K562 (cell line): Measurements from ENCODE around the gene PPP1R12C. TPM values are rescaled to one million over a fixed set of nuclear protein-coding genes. Genes with fewer than 3 reads are reported as not detected.

Source experiments
- ATAC-seq: fragments of 200-7000 bp; cut with Tn5 transposase; 3 replicates; pipeline ENCODE4 v1.9.1; 2020; ENCODE audit warnings: moderate library complexity
- BruUV-seq: library from RNA; stranded (reverse); fragments of 400-500 nt; replicated peaks from 2 replicates; lab custom pipeline; 2021; lab: Mats Ljungman, UMichigan
- CTCF ChIA-PET: fragments of 300-600 bp; formaldehyde crosslinking; extraction: SDS; loops from one replicate; lab custom pipeline; 2021; ENCODE audit warnings: low intra/inter-chr PET ratio; lab: Yijun Ruan, JAX
- POLR2A ChIA-PET: fragments of 300-600, 350-650 bp; sonication (Branson Sonifier 250); formaldehyde crosslinking; extraction: SDS; loops from one replicate; lab custom pipeline; 2021; ENCODE audit warnings: antibody characterized with exemption, inconsistent platforms; lab: Yijun Ruan, JAX
- DNase-seq, 4 experiments: peaks; one replicate each; pipeline versions ENCODE4 v3.0.0 to v3.0.0-alpha.2; 2011 to 2018; ENCODE audit warnings: low spot score in 3 of 4, mixed read lengths in 3 of 4; ENCODE audit errors: extremely low read depth in 1 of 4
- FAIRE-seq: peaks from 2 replicates; lab custom pipeline; 2011; peaks lifted over from hg19 to GRCh38; lab: Jason Lieb, UNC
- H2AFZ ChIP-seq: 2 replicates; pipeline ENCODE4 v1.6.0; 2011; ENCODE audit warnings: low read depth, low read length, control low read depth, inconsistent platforms
- H3K27ac ChIP-seq: fragments of 200-600 bp; 3 replicates; pipeline ENCODE4 v1.8.0; 2011; ENCODE audit warnings: low read depth, mild to moderate bottlenecking, control low read depth, inconsistent platforms, low read length, moderate library complexity, mixed read lengths; ENCODE audit errors: extremely low read depth
- H3K27me3 ChIP-seq, 2 experiments: fragments of 300-600 bp in 1 of 2; 2 replicates in 1 of 2; 3 replicates in 1 of 2; pipeline versions ENCODE4 v1.6.0 to v1.8.0; 2011; ENCODE audit warnings: inconsistent platforms in 2 of 2, low read length in 2 of 2, mild to moderate bottlenecking in 1 of 2, mixed read lengths in 1 of 2, moderate library complexity in 1 of 2; ENCODE audit not compliant: control insufficient read depth in 2 of 2, insufficient read depth in 2 of 2
- H3K36me3 ChIP-seq: fragments of 300-600 bp; 3 replicates; pipeline ENCODE4 v1.8.0; 2011; ENCODE audit warnings: mild to moderate bottlenecking, low read length, inconsistent platforms; ENCODE audit not compliant: control insufficient read depth, insufficient read depth
- H3K4me1 ChIP-seq, 2 experiments: fragments of 200-600 bp in 1 of 2; replicated peaks in 1 of 2; 2 replicates in 1 of 2; 3 replicates in 1 of 2; pipeline versions ENCODE4 v1.5.1 to v1.8.0; 2011; ENCODE audit warnings: inconsistent platforms in 2 of 2, low read length in 2 of 2, mild to moderate bottlenecking in 1 of 2, mixed read lengths in 1 of 2, moderate library complexity in 1 of 2; ENCODE audit not compliant: control insufficient read depth in 2 of 2, insufficient read depth in 2 of 2
- H3K4me2 ChIP-seq: 2 replicates; pipeline ENCODE4 v1.6.1; 2011; ENCODE audit warnings: low read length, control low read depth, inconsistent platforms, mixed read lengths; ENCODE audit not compliant: insufficient read depth
- H3K4me3 ChIP-seq: fragments of 200-600 bp; sonication (generic), shearing (Covaris generic); 2 replicates; pipeline ENCODE4 v1.5.1; 2016; ENCODE audit warnings: control low read depth, inconsistent platforms
- H3K79me2 ChIP-seq: fragments of 200-600 bp; 3 replicates; pipeline ENCODE4 v1.8.0; 2011; ENCODE audit warnings: low read length, inconsistent platforms; ENCODE audit not compliant: control insufficient read depth, insufficient read depth
- H3K9ac ChIP-seq, 2 experiments: 2 replicates each; pipeline versions ENCODE4 v1.6.0 to v1.6.1; 2011; ENCODE audit warnings: low read depth in 2 of 2, low read length in 2 of 2, control low read depth in 1 of 2, inconsistent platforms in 1 of 2, mild to moderate bottlenecking in 1 of 2, mixed read lengths in 1 of 2; ENCODE audit not compliant: insufficient read depth in 1 of 2
- H3K9me1 ChIP-seq: one replicate; pipeline ENCODE4 v1.6.0; 2011; ENCODE audit warnings: inconsistent platforms, mild to moderate bottlenecking, low read length, moderate library complexity; ENCODE audit not compliant: control insufficient read depth, insufficient read depth
- H3K9me3 ChIP-seq: replicated peaks from 2 replicates; pipeline ENCODE4 v1.5.1; 2011; ENCODE audit warnings: low read depth, low read length, inconsistent platforms; ENCODE audit not compliant: control insufficient read depth, insufficient read depth
- H4K20me1 ChIP-seq: replicated peaks from 2 replicates; pipeline ENCODE4 v1.6.1; 2011; ENCODE audit warnings: low read length, inconsistent platforms, mixed read lengths; ENCODE audit not compliant: control insufficient read depth, insufficient read depth
- ELF4 ChIP-seq: fragments of 450-650 bp; formaldehyde crosslinking; IDR thresholded peaks from 2 replicates; pipeline ENCODE4 v1.4.0; 2022; ENCODE audit warnings: missing genetic modification characterization
- L3MBTL2 ChIP-seq: fragments of 450-650 bp; IDR thresholded peaks from 2 replicates; pipeline ENCODE4 v1.6.1; 2016; ENCODE audit warnings: mild to moderate bottlenecking, moderate library complexity
- NCOA4 ChIP-seq: fragments of 450-650 bp; IDR thresholded peaks from 2 replicates; pipeline ENCODE4 v1.6.1; 2018; ENCODE audit warnings: mild to moderate bottlenecking; ENCODE audit not compliant: partially characterized antibody
- POLR2AphosphoS5 ChIP-seq: IDR thresholded peaks from 2 replicates; pipeline ENCODE4 v1.6.1; 2011; ENCODE audit warnings: mild to moderate bottlenecking, low read depth, low read length, moderate library complexity; ENCODE audit not compliant: control insufficient read depth, insufficient read depth
- PTRF ChIP-seq: fragments of 450-650 bp; IDR thresholded peaks from 2 replicates; pipeline ENCODE4 v1.6.1; 2016; ENCODE audit warnings: mild to moderate bottlenecking, missing genetic modification characterization, missing compliant biosample characterization
- SIRT6 ChIP-seq: IDR thresholded peaks from one replicate; pipeline ENCODE4 v1.6.1; 2012; ENCODE audit warnings: low read depth, mild to moderate bottlenecking, control low read depth, inconsistent platforms, low read length, moderate library complexity
- ZNF696 ChIP-seq: fragments of 250-450 bp; sonication (Bioruptor Pico); conservative IDR thresholded peaks from 2 replicates; pipeline ENCODE4 v1.4.0; 2020; ENCODE audit warnings: mild to moderate bottlenecking, moderate library complexity
- WGBS: fragments of 100-300 bp; shearing (Covaris generic); methylation state at CpG from one replicate; pipeline ENCODE4 v1.1.6; 2016; ENCODE audit warnings: low coverage, mixed read lengths; ENCODE audit not compliant: insufficient coverage; ENCODE audit errors: missing lambda C conversion rate; 5-methylcytosine and 5-hydroxymethylcytosine counted together
- in situ Hi-C: fragments of 300-500 bp; cut with MboI; formaldehyde crosslinking; loops from 4 replicates; pipeline ENCODE4 v1.15.0; 2018; ENCODE audit warnings: inconsistent platforms, mixed read lengths
- intact Hi-C: fragments of 100-400 bp; cut with micrococcal nuclease; formaldehyde crosslinking; loops from 2 replicates; pipeline ENCODE4 v1.14.2; 2022
- polyA plus RNA-seq, 8 experiments: library from polyadenylated mRNA; depleted of rRNA in 4 of 8; stranded (reverse) in 5 of 8; unstranded in 3 of 8; fragments of >200 nt; fragmentation: Nextera tagmentation in 2 of 8; fragmentation: Illumina TruSeq in 1 of 8; extraction: Ambion mirVana in 2 of 8; extraction: Trizol in 1 of 8; gene quantifications; 2 replicates each; pipeline versions ENCODE4 v1.2.1 to v1.2.3, GENCODE V29; 2011 to 2014; ENCODE audit warnings: inconsistent platforms in 1 of 8, missing spikeins in 1 of 8
- total RNA-seq, 7 experiments: library from RNA; depleted of rRNA in 6 of 7; stranded (reverse); fragments of >200 nt in 6 of 7; fragmentation: Illumina TruSeq in 2 of 7; extraction: Trizol in 2 of 7; gene quantifications; 2 replicates each; pipeline versions ENCODE4 v1.2.1 to v1.2.3, GENCODE V29; 2011 to 2021; ENCODE audit warnings: low replicate concordance in 1 of 7
- TF ChIP-seq, protein P1 (sequence below): fragments of 450-650 bp; IDR thresholded peaks from 2 replicates; pipeline ENCODE4 v1.7.0; 2016; ENCODE audit warnings: borderline replicate concordance
- TF ChIP-seq, protein P2 (sequence below): fragments of 250-450 bp; sonication (Bioruptor Pico); IDR thresholded peaks from 2 replicates; pipeline ENCODE4 v1.4.0; 2020
- TF ChIP-seq, protein P3 (sequence below): sonication (generic); formaldehyde crosslinking; IDR thresholded peaks from 2 replicates; pipeline ENCODE4 v1.8.1; 2023; ENCODE audit warnings: mild to moderate bottlenecking, missing genetic modification reagents

PPP1R12C gene
- total and polyA plus RNA-seq, 9 of the 15 experiments (the other 6 are each of a cell fraction or from before 2014, with no cell fraction given) = 1.8 to 136 (median 33.7) TPM

DNA sequence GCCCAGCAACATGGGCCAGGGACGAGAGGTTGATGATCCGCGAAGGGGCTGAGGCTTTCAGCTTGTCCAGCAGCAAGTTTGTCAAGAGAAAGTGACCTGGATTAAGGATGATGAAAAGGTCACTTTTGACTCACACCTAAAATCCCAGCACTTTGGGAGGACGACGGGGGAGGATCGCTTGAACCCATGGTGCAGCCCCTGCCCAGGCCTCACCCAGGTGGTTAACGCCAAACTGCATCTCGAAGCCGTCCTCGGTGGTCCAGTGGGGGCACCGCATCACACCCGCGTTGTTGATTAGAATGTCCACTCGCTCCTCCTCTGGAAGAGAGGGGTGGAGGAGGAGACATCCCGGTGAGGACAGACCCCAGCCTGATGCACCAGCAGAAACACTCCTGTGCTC lies 69.0 kb downstream of the PPP1R12C start:
- no peak overlapping the region for H2AFZ ChIP-seq
- WGBS = 91% methylated on average over 15 of the region's 15 CpGs
- TF ChIP-seq ELF4 (CRISPR knock-in tag) (no peak), ZNF696 (no peak), NCOA4 (no peak)
- TF ChIP-seq, all 486 proteins: peak for 0
- DNase-seq (no peak), ATAC-seq (no peak), FAIRE-seq (no peak)
- no TSS peak for BruUV-seq
- peaks cover 0 to 21% of the 10 kb centered on the region in 2 experiments; a peak in 2 of 5 replicates for H3K4me1 ChIP-seq
- H3K9me1 ChIP-seq = no peaks in the 10 kb centered on the region
- CTCF ChIA-PET = no interaction called here
- in situ Hi-C loops = no loop called here
- H4K20me1 ChIP-seq = 0 out of 2 replicates have a peak, but pooled peaks cover 10% of the 10 kb centered on the region
- no peak overlapping the region for H3K4me3 ChIP-seq
- H3K27me3 ChIP-seq = no peaks in the 10 kb centered on the region
- H3K79me2 ChIP-seq = peaks cover 16% of the 10 kb centered on the region; the same call in 2 of the 3 replicates
- H3K27ac ChIP-seq = no peak overlapping the region
- intact Hi-C loops = loop anchor here (10.0 kb wide), 1 partner anchor 164 kb away; no protein-coding TSS in a partner anchor
- POLR2A ChIA-PET = interaction anchor here (0.6 to 1.0 kb wide), 4 partner anchors 9 to 22 kb away, joined by 3 read pairs; no protein-coding TSS in a partner anchor
- H3K36me3 ChIP-seq = peaks cover 88% of the 10 kb centered on the region
- H3K9me3 ChIP-seq = no peaks in the 10 kb centered on the region
- H3K9ac ChIP-seq = no peak overlapping the region; a peak in 1 of 4 replicates
- H3K4me2 ChIP-seq = no peak overlapping the region

DNA sequence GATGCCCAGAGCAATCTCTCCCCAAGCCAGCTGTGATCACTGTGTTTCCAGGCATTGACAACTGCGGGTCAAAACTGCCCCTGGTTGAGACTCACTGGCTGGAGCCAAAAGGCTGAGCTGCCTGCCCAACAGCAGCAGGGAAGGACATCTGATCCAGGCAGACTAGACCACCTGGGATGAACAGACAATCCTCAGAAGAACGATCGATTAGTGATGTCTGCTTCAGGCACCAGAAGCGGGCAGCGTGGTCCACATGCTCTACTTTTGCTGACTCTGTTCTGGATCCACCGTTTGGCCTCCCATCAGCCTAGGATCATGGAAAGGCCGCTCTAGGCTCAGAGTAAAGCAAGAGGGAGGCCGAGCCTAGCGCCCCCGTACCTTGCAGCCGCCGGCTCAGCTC lies 69.5 kb downstream of the PPP1R12C start:
- peaks cover 16% of the 10 kb centered on the region for H3K79me2 ChIP-seq
- DNase-seq = no peak
- H4K20me1 ChIP-seq = 0 out of 2 replicates have a peak, but pooled peaks cover 10% of the 10 kb centered on the region
- H3K4me1 ChIP-seq = peaks cover 1 to 24% of the 10 kb centered on the region in 2 experiments; a peak in 4 of 5 replicates
- intact Hi-C loops = loop anchor here (10.0 kb wide), 1 partner anchor 163 kb away; no protein-coding TSS in a partner anchor
- H3K27me3 ChIP-seq = no peaks in the 10 kb centered on the region
- BruUV-seq = no TSS peak
- no peak overlapping the region for H3K4me2 ChIP-seq
- H3K9me3 ChIP-seq = no peaks in the 10 kb centered on the region
- POLR2A ChIA-PET = interaction anchor here (0.7 to 1.0 kb wide), 3 partner anchors 10 to 13 kb away, joined by 3 read pairs; no protein-coding TSS in a partner anchor
- H2AFZ ChIP-seq = no peak overlapping the region
- CTCF ChIA-PET = no interaction called here
- H3K9ac ChIP-seq = no peak overlapping the region
- WGBS = 94% methylated on average over 12 of the region's 12 CpGs
- in situ Hi-C loops = no loop called here
- no peak for ATAC-seq
- H3K4me3 ChIP-seq = no peak overlapping the region
- no peaks in the 10 kb centered on the region for H3K9me1 ChIP-seq
- peaks cover 89% of the 10 kb centered on the region for H3K36me3 ChIP-seq
- no peak overlapping the region for H3K27ac ChIP-seq
- no peak for FAIRE-seq
- TF ChIP-seq, protein P1, sequence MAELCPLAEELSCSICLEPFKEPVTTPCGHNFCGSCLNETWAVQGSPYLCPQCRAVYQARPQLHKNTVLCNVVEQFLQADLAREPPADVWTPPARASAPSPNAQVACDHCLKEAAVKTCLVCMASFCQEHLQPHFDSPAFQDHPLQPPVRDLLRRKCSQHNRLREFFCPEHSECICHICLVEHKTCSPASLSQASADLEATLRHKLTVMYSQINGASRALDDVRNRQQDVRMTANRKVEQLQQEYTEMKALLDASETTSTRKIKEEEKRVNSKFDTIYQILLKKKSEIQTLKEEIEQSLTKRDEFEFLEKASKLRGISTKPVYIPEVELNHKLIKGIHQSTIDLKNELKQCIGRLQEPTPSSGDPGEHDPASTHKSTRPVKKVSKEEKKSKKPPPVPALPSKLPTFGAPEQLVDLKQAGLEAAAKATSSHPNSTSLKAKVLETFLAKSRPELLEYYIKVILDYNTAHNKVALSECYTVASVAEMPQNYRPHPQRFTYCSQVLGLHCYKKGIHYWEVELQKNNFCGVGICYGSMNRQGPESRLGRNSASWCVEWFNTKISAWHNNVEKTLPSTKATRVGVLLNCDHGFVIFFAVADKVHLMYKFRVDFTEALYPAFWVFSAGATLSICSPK = no peak
- TF ChIP-seq, protein P2, sequence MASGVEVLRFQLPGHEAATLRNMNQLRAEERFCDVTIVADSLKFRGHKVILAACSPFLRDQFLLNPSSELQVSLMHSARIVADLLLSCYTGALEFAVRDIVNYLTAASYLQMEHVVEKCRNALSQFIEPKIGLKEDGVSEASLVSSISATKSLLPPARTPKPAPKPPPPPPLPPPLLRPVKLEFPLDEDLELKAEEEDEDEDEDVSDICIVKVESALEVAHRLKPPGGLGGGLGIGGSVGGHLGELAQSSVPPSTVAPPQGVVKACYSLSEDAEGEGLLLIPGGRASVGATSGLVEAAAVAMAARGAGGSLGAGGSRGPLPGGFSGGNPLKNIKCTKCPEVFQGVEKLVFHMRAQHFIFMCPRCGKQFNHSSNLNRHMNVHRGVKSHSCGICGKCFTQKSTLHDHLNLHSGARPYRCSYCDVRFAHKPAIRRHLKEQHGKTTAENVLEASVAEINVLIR = no peak
- TF ChIP-seq SIRT6 = peak; percentile 33
- 0 out of 2 replicates have a peak, but pooled peaks have one; percentile 13 for TF ChIP-seq L3MBTL2
- no peak for TF ChIP-seq PTRF (tag)
- TF ChIP-seq POLR2AphosphoS5 = no peak
- TF ChIP-seq, protein P3, sequence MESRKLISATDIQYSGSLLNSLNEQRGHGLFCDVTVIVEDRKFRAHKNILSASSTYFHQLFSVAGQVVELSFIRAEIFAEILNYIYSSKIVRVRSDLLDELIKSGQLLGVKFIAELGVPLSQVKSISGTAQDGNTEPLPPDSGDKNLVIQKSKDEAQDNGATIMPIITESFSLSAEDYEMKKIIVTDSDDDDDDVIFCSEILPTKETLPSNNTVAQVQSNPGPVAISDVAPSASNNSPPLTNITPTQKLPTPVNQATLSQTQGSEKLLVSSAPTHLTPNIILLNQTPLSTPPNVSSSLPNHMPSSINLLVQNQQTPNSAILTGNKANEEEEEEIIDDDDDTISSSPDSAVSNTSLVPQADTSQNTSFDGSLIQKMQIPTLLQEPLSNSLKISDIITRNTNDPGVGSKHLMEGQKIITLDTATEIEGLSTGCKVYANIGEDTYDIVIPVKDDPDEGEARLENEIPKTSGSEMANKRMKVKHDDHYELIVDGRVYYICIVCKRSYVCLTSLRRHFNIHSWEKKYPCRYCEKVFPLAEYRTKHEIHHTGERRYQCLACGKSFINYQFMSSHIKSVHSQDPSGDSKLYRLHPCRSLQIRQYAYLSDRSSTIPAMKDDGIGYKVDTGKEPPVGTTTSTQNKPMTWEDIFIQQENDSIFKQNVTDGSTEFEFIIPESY = 0 out of 2 replicates have a peak, but pooled peaks have one; percentile 64
